Activated CD8-positive, alpha-beta memory T cell treated with anti-CD3 and anti-CD28 coated beads for 24 hours (primary cell): ENCODE results near the gene RBM5.

ENCODE experiments used
- DNase-seq: peaks from one replicate; pipeline ENCODE4 v3.0.0-alpha.2; 2020

The RBM5 gene

GRCh38 chr3:50140990-50141389 is 52.3 kb downstream of the RBM5 start:
- no peak for DNase-seq

- no peak for DNase-seq
Observed at GRCh38 chr3:50146316-50146901, 57.7 kb downstream of the RBM5 start.

GRCh38 chr3:50147016-50147415 is 58.3 kb downstream of the RBM5 start:
- DNase-seq: no peak

- DNase-seq: no peak
Observed at GRCh38 chr3:50147447-50147846, 58.7 kb downstream of the RBM5 start.

GRCh38 chr3:50147861-50148260 is 59.1 kb downstream of the RBM5 start:
- no peak for DNase-seq

- DNase-seq: no peak
Observed at GRCh38 chr3:50150404-50150750, 61.7 kb downstream of the RBM5 start.

GRCh38 chr3:50150863-50151686 is 62.4 kb downstream of the RBM5 start:
- no peak for DNase-seq

- DNase-seq: no peak
Observed at GRCh38 chr3:50151728-50152127, 63.0 kb downstream of the RBM5 start.

- DNase-seq: no peak
Observed at GRCh38 chr3:50153782-50154475, 65.2 kb downstream of the RBM5 start.

GRCh38 chr3:50154476-50154839 is 65.7 kb downstream of the RBM5 start:
- peak; percentile 83 for DNase-seq

- DNase-seq: no peak
Observed at GRCh38 chr3:50154840-50155490, 66.2 kb downstream of the RBM5 start, which contains the start of gene SEMA3F. Gene SEMA3F, plus strand, starts transcription at chr3:50155324. Its CDS starts 4,299 bp downstream, at chr3:50159623.

GRCh38 chr3:50155491-50155878 is 66.8 kb downstream of the RBM5 start:
- peak; percentile 58 for DNase-seq

GRCh38 chr3:50155891-50156290 is 67.2 kb downstream of the RBM5 start:
- DNase-seq: peak; percentile 60

GRCh38 chr3:50156549-50157493 is 68.1 kb downstream of the RBM5 start:
- no peak for DNase-seq

GRCh38 chr3:50157827-50158529 is 69.3 kb downstream of the RBM5 start:
- no peak for DNase-seq

GRCh38 chr3:50158530-50159146 is 69.9 kb downstream of the RBM5 start:
- DNase-seq: no peak

- DNase-seq: no peak
Observed at GRCh38 chr3:50160561-50160983, 71.9 kb downstream of the RBM5 start.

- no peak for DNase-seq
Observed at GRCh38 chr3:50161320-50161719, 72.6 kb downstream of the RBM5 start.

- DNase-seq: no peak
Observed at GRCh38 chr3:50162034-50162883, 73.5 kb downstream of the RBM5 start.
